ENCODE measurements around the gene GALNT2.

Gene GALNT2

GRCh38 chr1:230091473-230092231, 24.6 kb downstream of the GALNT2 start:
- no peak for DNase-seq (ENCODE audit: low read depth)

GRCh38 chr1:230094746-230095145, 27.7 kb downstream of the GALNT2 start:
- DNase-seq (ENCODE audit: low read depth) = no peak

GRCh38 chr1:230095938-230096337, 28.9 kb downstream of the GALNT2 start:
- no peak for DNase-seq (ENCODE audit: low read depth)

GRCh38 chr1:230097370-230097769, 30.3 kb downstream of the GALNT2 start:
- no peak for DNase-seq (ENCODE audit: low read depth)

- no peak for DNase-seq (ENCODE audit: low read depth)
Measured at GRCh38 chr1:230098723-230099122, 31.7 kb downstream of the GALNT2 start.

- no peak for DNase-seq (ENCODE audit: low read depth)
Measured at GRCh38 chr1:230099465-230099864, 32.4 kb downstream of the GALNT2 start.

- DNase-seq (ENCODE audit: low read depth) = no peak
Measured at GRCh38 chr1:230100932-230101331, 33.9 kb downstream of the GALNT2 start.

- DNase-seq (ENCODE audit: low read depth) = no peak
Measured at GRCh38 chr1:230101556-230101955, 34.5 kb downstream of the GALNT2 start.

- DNase-seq (ENCODE audit: low read depth) = no peak
Measured at GRCh38 chr1:230102046-230102445, 35.0 kb downstream of the GALNT2 start.

GRCh38 chr1:230102472-230102871, 35.4 kb downstream of the GALNT2 start:
- no peak for DNase-seq (ENCODE audit: low read depth)

GRCh38 chr1:230103306-230104173, 36.5 kb downstream of the GALNT2 start:
- DNase-seq (ENCODE audit: low read depth) = no peak

- DNase-seq (ENCODE audit: low read depth) = peak; percentile 58
Measured at GRCh38 chr1:230104395-230105244, 37.6 kb downstream of the GALNT2 start.

- DNase-seq (ENCODE audit: low read depth) = no peak
Measured at GRCh38 chr1:230105245-230105753, 38.3 kb downstream of the GALNT2 start.

- DNase-seq (ENCODE audit: low read depth) = no peak
Measured at GRCh38 chr1:230105754-230106625, 39.0 kb downstream of the GALNT2 start.

- DNase-seq (ENCODE audit: low read depth) = no peak
Measured at GRCh38 chr1:230107941-230108340, 40.9 kb downstream of the GALNT2 start.

- DNase-seq (ENCODE audit: low read depth) = no peak
Measured at GRCh38 chr1:230108580-230108979, 41.5 kb downstream of the GALNT2 start.

GRCh38 chr1:230109066-230109465, 42.0 kb downstream of the GALNT2 start:
- no peak for DNase-seq (ENCODE audit: low read depth)

GRCh38 chr1:230109895-230110667, 43.0 kb downstream of the GALNT2 start:
- DNase-seq (ENCODE audit: low read depth) = peak; percentile 54

GRCh38 chr1:230110971-230111370, 43.9 kb downstream of the GALNT2 start:
- DNase-seq (ENCODE audit: low read depth) = no peak

GRCh38 chr1:230112131-230112701, 45.2 kb downstream of the GALNT2 start:
- no peak for DNase-seq (ENCODE audit: low read depth)

Measured in stimulated activated CD8-positive, alpha-beta memory T cell treated with anti-CD3 and anti-CD28 coated beads, Interleukin-7, amount 100 ng/mL, for 24 hours (primary cell).